22Rv1 (cell line): ENCODE measurements around the gene PTGES2.
A peak's percentile ranks its signal among the peaks of the same experiment; 100 is the strongest.
"Not testable (repeated sequence)": the region's sequence is repeated elsewhere in the genome, so short reads cannot be mapped to it uniquely, and the experiment has no call there.

Source experiments
- H3K27ac ChIP-seq: fragments of 450-650 bp; 2 replicates; pipeline ENCODE4 v1.5.1; 2017
- CTCF ChIP-seq: fragments of 450-650 bp; IDR thresholded peaks from 2 replicates; pipeline ENCODE4 v1.5.1; 2017; ENCODE audit warnings: mild to moderate bottlenecking
- ZFX ChIP-seq: fragments of 450-650 bp; IDR thresholded peaks from 2 replicates; pipeline ENCODE4 v1.6.1; 2017; ENCODE audit warnings: antibody characterized with exemption, borderline replicate concordance

The PTGES2 gene

GRCh38 chr9:128113526-128114325, 13.8 kb downstream of the PTGES2 start:
- H3K27ac ChIP-seq, result no peak overlapping the region
- TF ChIP-seq CTCF (no peak), ZFX (no peak)

- not testable (repeated sequence) for H3K27ac ChIP-seq
These were observed 15.8 kb downstream of the PTGES2 start for GRCh38 chr9:128111726-128112125.

GRCh38 chr9:128109050-128109709, 18.3 kb downstream of the PTGES2 start:
- H3K27ac ChIP-seq, result peak overlapping the region; percentile 34

GRCh38 chr9:128108269-128109049, 19.1 kb downstream of the PTGES2 start:
- TF ChIP-seq CTCF, result no peak
- no peak for TF ChIP-seq ZFX
- H3K27ac ChIP-seq, result peak overlapping the region; percentile 18; the same call in 1 of the 2 replicates

More at GRCh38 chr9:128109050-128109709, 18.3 kb downstream of the PTGES2 start:
- TF ChIP-seq ZFX (no peak), CTCF (no peak)

GRCh38 chr9:128107468-128108268, 19.9 kb downstream of the PTGES2 start:
- TF ChIP-seq CTCF (no peak), ZFX (no peak)
- peak overlapping the region; percentile 18 for H3K27ac ChIP-seq

GRCh38 chr9:128106940-128107467, 20.5 kb downstream of the PTGES2 start:
- no peak overlapping the region; the same call in 1 of the 2 replicates for H3K27ac ChIP-seq
- TF ChIP-seq CTCF (no peak), ZFX (no peak)
